Neural cell (in vitro differentiated cells): ENCODE measurements around the gene TTR. TPM values are rescaled to one million over a fixed set of nuclear protein-coding genes. Genes with fewer than 3 reads are reported as not detected.

Experiments
- H2AFZ ChIP-seq: fragments of 200-600, 300-800 bp; sonication (generic), shearing (Covaris generic); 2 replicates; pipeline ENCODE4 v1.6.0; 2014; ENCODE audit warnings: low read depth, mild to moderate bottlenecking, antibody characterized with exemption, low read length, moderate library complexity
- H3F3A ChIP-seq: fragments of 200-600 bp; shearing (Covaris generic); 2 replicates; pipeline ENCODE4 v1.6.1; 2016; ENCODE audit warnings: mild to moderate bottlenecking, moderate library complexity, mixed read lengths, antibody characterized with exemption, low read length; ENCODE audit not compliant: insufficient read depth, poor library complexity, severe bottlenecking
- H3K27ac ChIP-seq: fragments of 200-600, 300-800 bp; sonication (generic), shearing (Covaris generic); 2 replicates; pipeline ENCODE4 v1.5.1; 2014; ENCODE audit warnings: mild to moderate bottlenecking, low read length, moderate library complexity
- H3K27me3 ChIP-seq: fragments of 300-800, 200-600 bp; sonication (generic), shearing (Covaris generic); 2 replicates; pipeline ENCODE4 v1.6.0; 2014; ENCODE audit warnings: mild to moderate bottlenecking, low read depth, low read length, moderate library complexity; ENCODE audit not compliant: insufficient read depth
- H3K36me3 ChIP-seq: fragments of 300-800, 200-600 bp; sonication (generic), shearing (Covaris generic); 2 replicates; pipeline ENCODE4 v1.5.1; 2014; ENCODE audit warnings: mild to moderate bottlenecking, antibody characterized with exemption, low read length, moderate library complexity; ENCODE audit not compliant: insufficient read depth
- H3K4me2 ChIP-seq: fragments of 300-800, 200-600 bp; sonication (generic), shearing (Covaris generic); 2 replicates; pipeline ENCODE4 v1.6.0; 2014; ENCODE audit warnings: mild to moderate bottlenecking, low read length
- H3K4me3 ChIP-seq: fragments of 300-800, 200-600 bp; sonication (generic), shearing (Covaris generic); 2 replicates; pipeline ENCODE4 v1.5.1; 2014; ENCODE audit warnings: mild to moderate bottlenecking, low read length, moderate library complexity
- H3K79me2 ChIP-seq: fragments of 200-600 bp; shearing (Covaris generic); replicated peaks from 2 replicates; pipeline ENCODE4 v1.6.0; 2014; ENCODE audit warnings: mild to moderate bottlenecking, low read length, moderate library complexity; ENCODE audit not compliant: insufficient read depth
- H3K9ac ChIP-seq: fragments of 300-800, 200-600 bp; sonication (generic), shearing (Covaris generic); 2 replicates; pipeline ENCODE4 v1.6.1; 2016; ENCODE audit warnings: mild to moderate bottlenecking, low read length, mixed read lengths
- H3K9me2 ChIP-seq: fragments of 200-600 bp; shearing (Covaris generic); 2 replicates; pipeline ENCODE4 v1.6.1; 2016; ENCODE audit warnings: mild to moderate bottlenecking, low read length, mixed read lengths; ENCODE audit not compliant: insufficient read depth
- H3K9me3 ChIP-seq: fragments of 200-600, 300-800 bp; sonication (generic), shearing (Covaris generic); 2 replicates; pipeline ENCODE4 v1.6.1; 2016; ENCODE audit warnings: mild to moderate bottlenecking, mixed run types, low read length, moderate library complexity, mixed read lengths
- H4K20me1 ChIP-seq: fragments of 200-600 bp; shearing (Covaris generic); 2 replicates; pipeline ENCODE4 v1.6.1; 2016; ENCODE audit warnings: mild to moderate bottlenecking, mixed run types; ENCODE audit not compliant: insufficient read depth
- CTCF ChIP-seq: fragments of 450-650 bp; IDR thresholded peaks from 2 replicates; pipeline ENCODE4 v1.5.1; 2014; ENCODE audit warnings: antibody characterized with exemption, mild to moderate bottlenecking, moderate library complexity; ENCODE audit not compliant: poor library complexity, severe bottlenecking
- EP300 ChIP-seq: fragments of 450-650 bp; conservative IDR thresholded peaks from 2 replicates; pipeline ENCODE4 v1.6.1; 2014; ENCODE audit warnings: antibody characterized with exemption, mild to moderate bottlenecking, moderate library complexity; ENCODE audit not compliant: poor library complexity, severe bottlenecking
- EZH2 ChIP-seq: fragments of 200-600, 300-800 bp; shearing (Covaris generic), sonication (generic); IDR thresholded peaks from 2 replicates; pipeline ENCODE4 v1.6.1; 2014; ENCODE audit warnings: antibody characterized with exemption, low read length, borderline replicate concordance, mild to moderate bottlenecking; ENCODE audit not compliant: insufficient read depth, poor library complexity, severe bottlenecking
- MXI1 ChIP-seq: fragments of 450-650 bp; conservative IDR thresholded peaks from 2 replicates; pipeline ENCODE4 v1.6.1; 2014; ENCODE audit warnings: antibody characterized with exemption, mild to moderate bottlenecking; ENCODE audit not compliant: poor library complexity, severe bottlenecking
- POLR2AphosphoS5 ChIP-seq: IDR thresholded peaks from 2 replicates; pipeline ENCODE4 v1.6.1; 2012
- RAD21 ChIP-seq: fragments of 450-650 bp; conservative IDR thresholded peaks from 2 replicates; pipeline ENCODE4 v1.6.1; 2014; ENCODE audit warnings: antibody characterized with exemption, mild to moderate bottlenecking, moderate library complexity
- REST ChIP-seq: IDR thresholded peaks from 2 replicates; pipeline ENCODE4 v1.6.1; 2012; ENCODE audit warnings: borderline replicate concordance
- SMC3 ChIP-seq: fragments of 450-650 bp; conservative IDR thresholded peaks from 2 replicates; pipeline ENCODE4 v1.6.1; 2014; ENCODE audit warnings: antibody characterized with exemption, mild to moderate bottlenecking, moderate library complexity; ENCODE audit not compliant: poor library complexity
- TAF1 ChIP-seq: IDR thresholded peaks from 2 replicates; pipeline ENCODE4 v1.6.1; 2012; ENCODE audit warnings: low read depth
- polyA plus RNA-seq: library from polyadenylated mRNA; depleted of rRNA; stranded (reverse); fragments of >200 nt; gene quantifications from 2 replicates; pipeline ENCODE4 v1.2.3, GENCODE V29; 2014

TTR gene
- polyA plus RNA-seq, 1 donor from 2014 or later = not detected

- Histone ChIP-seq H3K27me3 (no peaks in the 10 kb centered on the region), H2AFZ (no peak overlapping the region), H3K36me3 (peaks cover 15% of the 10 kb centered on the region), H3K9me3 (peaks cover under 1% of the 10 kb centered on the region), H3K9me2 (no peaks in the 10 kb centered on the region), H3K4me2 (no peak overlapping the region), H3K9ac (no peak overlapping the region), H3K79me2 (no peaks in the 10 kb centered on the region), H3K4me3 (no peak overlapping the region), H3F3A (no peaks in the 10 kb centered on the region), H3K27ac (no peak overlapping the region), H4K20me1 (no peaks in the 10 kb centered on the region)
- TF ChIP-seq RAD21 = no peak
Measured at GRCh38 chr18:31631526-31631925, 39.8 kb downstream of the TTR start.

- Histone ChIP-seq H3F3A (no peaks in the 10 kb centered on the region), H3K9ac (no peak overlapping the region), H2AFZ (no peak overlapping the region), H3K9me3 (no peaks in the 10 kb centered on the region), H3K9me2 (no peaks in the 10 kb centered on the region), H3K27me3 (no peaks in the 10 kb centered on the region), H4K20me1 (no peaks in the 10 kb centered on the region), H3K27ac (no peak overlapping the region), H3K36me3 (peaks cover 15% of the 10 kb centered on the region), H3K4me3 (no peak overlapping the region), H3K4me2 (no peak overlapping the region), H3K79me2 (no peaks in the 10 kb centered on the region)
- TF ChIP-seq EP300 = no peak
- no peak for TF ChIP-seq CTCF
- TF ChIP-seq TAF1 = no peak
- TF ChIP-seq RAD21 = no peak
- TF ChIP-seq SMC3 = no peak
- no peak for TF ChIP-seq MXI1
- no peak for TF ChIP-seq POLR2AphosphoS5
- TF ChIP-seq EZH2 = no peak
- TF ChIP-seq REST = no peak
Measured at GRCh38 chr18:31632356-31632755, 40.7 kb downstream of the TTR start.
